ENCODE measurements around the gene MOK.

The MOK gene

DNA sequence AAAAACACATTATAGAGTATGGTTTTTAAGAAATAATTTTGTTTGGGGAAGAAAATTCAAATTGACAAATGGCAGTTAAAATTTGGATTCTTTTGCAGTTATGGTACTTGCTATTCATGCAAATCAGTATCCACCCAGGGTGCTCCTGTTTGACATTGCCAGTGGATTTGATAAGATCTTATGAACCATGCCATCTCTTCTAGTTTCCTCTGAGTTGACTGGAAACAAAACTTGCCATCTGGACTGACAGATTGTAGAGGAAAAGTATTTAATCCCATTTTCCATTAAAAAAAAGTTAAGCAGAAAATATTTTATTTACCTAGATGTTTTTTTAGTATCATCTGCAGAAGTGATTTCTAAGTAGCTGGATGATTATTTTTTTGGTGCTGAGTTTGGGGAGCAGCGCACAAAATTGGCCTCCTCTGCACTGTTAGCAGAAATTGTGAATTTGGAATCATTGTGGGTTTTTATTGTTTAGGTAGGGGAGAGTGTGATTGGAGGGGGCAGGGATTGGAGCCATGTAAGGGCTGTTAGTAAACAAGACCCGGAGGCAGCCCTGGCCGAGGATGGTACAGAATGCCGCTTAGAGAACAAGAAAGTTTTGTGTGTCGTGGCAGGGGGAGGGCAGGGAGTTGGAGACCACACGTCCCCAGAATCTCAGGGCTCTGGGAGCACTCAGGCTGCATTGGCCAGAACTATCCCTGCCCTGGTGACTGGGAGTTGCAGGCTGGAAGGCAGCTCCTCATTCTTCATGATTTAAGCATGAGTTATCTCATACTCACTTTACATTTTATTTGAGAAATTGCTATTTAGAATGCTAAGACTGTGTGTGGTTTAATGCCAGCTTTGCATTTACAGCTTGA is 108.7 kb downstream of the MOK start:
- Histone ChIP-seq H3K9me3 (ENCODE audit: control extremely low read depth in 1 of 5, control insufficient read depth in 4 of 5, insufficient read depth in 2 of 5, low read depth in 1 of 5, low read length in 4 of 5) (no peaks in the 10 kb centered on the region), H3K27me3 (replicated peaks in 2 of 5; ENCODE audit: control insufficient read depth in 4 of 5, insufficient read depth in 5 of 5, low read length in 4 of 5) (no peaks in the 10 kb centered on the region), H3K27ac (ENCODE audit: insufficient read depth in 1 of 2, low read depth in 1 of 2, low read length in 2 of 2, poor library complexity in 1 of 2, severe bottlenecking in 2 of 2) (no peak overlapping the region), H3K4me1 (ENCODE audit: control extremely low read depth in 1 of 4, control insufficient read depth in 4 of 4, insufficient read depth in 4 of 4, low read length in 3 of 4) (peaks cover 0 to 6% (median 0%) of the 10 kb centered on the region in 4 experiments), H3K36me3 (ENCODE audit: control insufficient read depth in 4 of 4, insufficient read depth in 4 of 4, low read length in 3 of 4) (peaks cover 6 to 45% (median 22%) of the 10 kb centered on the region in 4 experiments), H3K4me3 (ENCODE audit: control insufficient read depth in 1 of 7, extremely low read depth in 1 of 7, insufficient read depth in 4 of 7, low read depth in 2 of 7, low read length in 6 of 7) (no peak overlapping the region)
- DNase-seq, result no peak
- ChIA-PET CTCF (interaction anchor here (1.4 to 1.5 kb wide), 2 partner anchors 9 to 13 kb away, joined by 3 to 4 read pairs; no protein-coding TSS in a partner anchor), POLR2A (no interaction called here)
- WGBS (ENCODE audit: insufficient coverage), result 96% methylated on average over 5 of the region's 6 CpGs

DNA sequence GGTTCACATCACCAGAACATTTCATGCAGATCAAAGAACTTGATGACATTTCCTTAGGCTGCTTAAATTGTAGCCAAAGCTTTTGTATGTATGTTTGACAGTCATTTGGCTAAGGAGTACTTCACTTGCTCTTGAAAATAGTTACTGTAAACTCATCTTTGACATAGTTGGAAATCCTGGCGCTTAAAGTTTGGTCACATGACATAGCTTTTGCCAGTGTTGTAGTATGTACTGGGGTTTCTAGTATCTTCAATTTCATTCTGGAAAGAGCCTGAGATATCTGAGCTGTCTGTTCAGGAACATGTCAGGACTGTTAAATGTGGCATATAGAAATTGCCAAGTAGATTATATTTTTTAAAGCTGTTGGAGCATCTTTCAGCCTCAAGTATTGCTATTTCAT is 109.5 kb downstream of the MOK start:
- CTCF ChIA-PET, result interaction anchor here (1.4 kb wide), 1 partner anchor 12 kb away, joined by 4 read pairs; no protein-coding TSS in a partner anchor
- Histone ChIP-seq H3K27me3 (replicated peaks in 2 of 5; ENCODE audit: control insufficient read depth in 4 of 5, insufficient read depth in 5 of 5, low read length in 4 of 5) (no peaks in the 10 kb centered on the region), H3K27ac (ENCODE audit: insufficient read depth in 1 of 2, low read depth in 1 of 2, low read length in 2 of 2, poor library complexity in 1 of 2, severe bottlenecking in 2 of 2) (no peak overlapping the region), H3K4me1 (ENCODE audit: control extremely low read depth in 1 of 4, control insufficient read depth in 4 of 4, insufficient read depth in 4 of 4, low read length in 3 of 4) (peaks cover 0 to 9% (median 0%) of the 10 kb centered on the region in 4 experiments), H3K36me3 (ENCODE audit: control insufficient read depth in 4 of 4, insufficient read depth in 4 of 4, low read length in 3 of 4) (peaks cover 6 to 45% (median 20%) of the 10 kb centered on the region in 4 experiments), H3K9me3 (ENCODE audit: control extremely low read depth in 1 of 5, control insufficient read depth in 4 of 5, insufficient read depth in 2 of 5, low read depth in 1 of 5, low read length in 4 of 5) (no peaks in the 10 kb centered on the region), H3K4me3 (ENCODE audit: control insufficient read depth in 1 of 7, extremely low read depth in 1 of 7, insufficient read depth in 4 of 7, low read depth in 2 of 7, low read length in 6 of 7) (no peak overlapping the region)
- WGBS (ENCODE audit: insufficient coverage), result 100% methylated on average over 1 of the region's 1 CpG
- DNase-seq, result no peak
- POLR2A ChIA-PET, result no interaction called here

DNA sequence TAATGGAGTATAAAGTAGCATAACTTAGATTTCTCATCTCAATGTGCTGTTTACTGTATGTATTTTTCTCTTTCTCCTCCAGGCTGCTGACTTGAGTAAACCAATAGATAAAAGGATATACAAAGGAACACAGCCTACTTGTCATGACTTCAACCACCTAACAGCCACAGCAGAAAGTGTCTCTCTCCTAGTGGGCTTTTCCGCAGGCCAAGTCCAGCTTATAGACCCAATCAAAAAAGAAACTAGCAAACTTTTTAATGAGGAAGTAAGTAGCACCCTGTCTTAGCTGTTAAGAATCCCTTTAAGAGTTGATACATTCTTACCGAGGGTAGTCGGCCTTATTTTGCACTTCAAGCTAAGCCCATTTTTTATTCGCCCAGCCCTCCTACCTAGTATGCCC is 110.1 kb downstream of the MOK start:
- Histone ChIP-seq H3K36me3 (ENCODE audit: control insufficient read depth in 4 of 4, insufficient read depth in 4 of 4, low read length in 3 of 4) (peaks cover 6 to 41% (median 20%) of the 10 kb centered on the region in 4 experiments), H3K27ac (ENCODE audit: insufficient read depth in 1 of 2, low read depth in 1 of 2, low read length in 2 of 2, poor library complexity in 1 of 2, severe bottlenecking in 2 of 2) (no peak overlapping the region), H3K27me3 (replicated peaks in 2 of 5; ENCODE audit: control insufficient read depth in 4 of 5, insufficient read depth in 5 of 5, low read length in 4 of 5) (no peaks in the 10 kb centered on the region), H3K4me3 (ENCODE audit: control insufficient read depth in 1 of 7, extremely low read depth in 1 of 7, insufficient read depth in 4 of 7, low read depth in 2 of 7, low read length in 6 of 7) (no peak overlapping the region), H3K9me3 (ENCODE audit: control extremely low read depth in 1 of 5, control insufficient read depth in 4 of 5, insufficient read depth in 2 of 5, low read depth in 1 of 5, low read length in 4 of 5) (no peaks in the 10 kb centered on the region), H3K4me1 (ENCODE audit: control extremely low read depth in 1 of 4, control insufficient read depth in 4 of 4, insufficient read depth in 4 of 4, low read length in 3 of 4) (peaks cover 0 to 12% (median 0%) of the 10 kb centered on the region in 4 experiments)
- CTCF ChIA-PET, result no interaction called here
- POLR2A ChIA-PET, result no interaction called here
- WGBS (ENCODE audit: insufficient coverage), result 63% methylated on average over 3 of the region's 4 CpGs
- DNase-seq, result peak; percentile 11 to 36 (median 36)

DNA sequence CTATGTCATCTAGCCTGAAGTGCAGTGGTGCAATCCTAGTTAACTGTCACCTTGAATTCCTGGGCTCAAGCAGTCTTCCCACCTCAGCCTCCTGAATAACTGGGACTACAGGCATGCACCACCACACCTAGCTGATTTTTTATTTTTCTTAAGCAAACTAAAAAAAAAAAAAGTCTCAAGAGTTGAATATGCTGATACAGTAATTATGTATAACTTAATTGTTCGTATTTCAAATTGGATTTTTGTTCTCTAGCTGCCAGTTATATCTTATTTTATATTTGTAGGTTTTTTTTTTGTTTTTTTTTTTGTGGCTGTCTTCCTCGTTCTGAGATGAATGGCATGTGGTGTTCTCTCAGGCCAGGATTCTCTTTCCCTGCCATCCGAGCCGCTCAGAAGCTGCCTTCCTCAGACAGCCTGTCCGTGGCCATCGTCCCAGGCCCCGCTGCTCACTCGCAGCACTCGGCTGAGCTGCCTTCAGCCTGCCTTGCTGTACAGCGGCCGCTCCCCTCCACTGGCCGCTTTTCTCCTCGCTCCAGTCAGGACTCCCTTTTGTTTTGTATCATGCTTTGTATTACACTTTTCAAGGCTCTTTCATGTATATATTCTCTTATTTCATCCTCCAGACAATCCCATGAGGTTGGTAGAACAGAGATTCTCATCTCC is 112.0 kb downstream of the MOK start:
- H3K36me3 ChIP-seq (ENCODE audit: control insufficient read depth in 4 of 4, insufficient read depth in 4 of 4, low read length in 3 of 4), result peaks cover 6 to 24% (median 13%) of the 10 kb centered on the region in 4 experiments
- no peaks in the 10 kb centered on the region for H3K27me3 ChIP-seq (replicated peaks in 2 of 5; ENCODE audit: control insufficient read depth in 4 of 5, insufficient read depth in 5 of 5, low read length in 4 of 5)
- 94% methylated on average over 12 of the region's 13 CpGs for WGBS (ENCODE audit: insufficient coverage)
- DNase-seq, result no peak
- H3K9me3 ChIP-seq (ENCODE audit: control extremely low read depth in 1 of 5, control insufficient read depth in 4 of 5, insufficient read depth in 2 of 5, low read depth in 1 of 5, low read length in 4 of 5), result no peaks in the 10 kb centered on the region
- CTCF ChIA-PET, result no interaction called here
- POLR2A ChIA-PET, result interaction anchor here (0.6 to 0.9 kb wide), 2 partner anchors 9 to 781 kb away, joined by 3 to 4 read pairs; no protein-coding TSS in a partner anchor
- H3K4me1 ChIP-seq (ENCODE audit: control extremely low read depth in 1 of 4, control insufficient read depth in 4 of 4, insufficient read depth in 4 of 4, low read length in 3 of 4), result peaks cover 0 to 13% (median 0%) of the 10 kb centered on the region in 4 experiments
- no peak overlapping the region for H3K4me3 ChIP-seq (ENCODE audit: control insufficient read depth in 1 of 7, extremely low read depth in 1 of 7, insufficient read depth in 4 of 7, low read depth in 2 of 7, low read length in 6 of 7)
- H3K27ac ChIP-seq (ENCODE audit: insufficient read depth in 1 of 2, low read depth in 1 of 2, low read length in 2 of 2, poor library complexity in 1 of 2, severe bottlenecking in 2 of 2), result peak overlapping the region in 1 of 2 experiments; percentile 14

DNA sequence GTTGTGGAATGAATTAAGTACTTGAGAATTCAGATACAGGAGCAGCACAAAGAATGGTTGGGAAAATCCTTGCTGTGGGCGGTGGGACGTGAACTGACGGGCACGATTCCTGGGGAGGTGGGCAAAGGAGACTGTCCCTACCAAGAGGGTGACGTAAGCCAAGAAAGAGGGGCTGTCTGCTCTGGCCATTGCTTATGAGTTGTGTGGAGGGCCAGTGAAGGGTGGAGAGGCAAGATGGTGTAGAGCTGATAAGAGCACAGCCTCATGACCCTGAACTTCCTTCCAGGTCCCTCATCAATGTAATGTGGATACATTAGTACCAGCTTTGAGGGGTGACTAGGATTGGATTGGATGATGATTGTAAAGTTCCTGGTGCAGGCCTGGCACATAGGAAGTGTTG is 115.1 kb downstream of the MOK start:
- CTCF ChIA-PET, result no interaction called here
- Histone ChIP-seq H3K4me3 (ENCODE audit: control insufficient read depth in 1 of 7, extremely low read depth in 1 of 7, insufficient read depth in 4 of 7, low read depth in 2 of 7, low read length in 6 of 7) (no peak overlapping the region), H3K4me1 (ENCODE audit: control extremely low read depth in 1 of 4, control insufficient read depth in 4 of 4, insufficient read depth in 4 of 4, low read length in 3 of 4) (peaks cover 0 to 13% (median 0%) of the 10 kb centered on the region in 4 experiments), H3K27me3 (replicated peaks in 2 of 5; ENCODE audit: control insufficient read depth in 4 of 5, insufficient read depth in 5 of 5, low read length in 4 of 5) (no peaks in the 10 kb centered on the region), H3K36me3 (ENCODE audit: control insufficient read depth in 4 of 4, insufficient read depth in 4 of 4, low read length in 3 of 4) (peaks cover 0 to 2% (median 0%) of the 10 kb centered on the region in 4 experiments), H3K27ac (ENCODE audit: insufficient read depth in 1 of 2, low read depth in 1 of 2, low read length in 2 of 2, poor library complexity in 1 of 2, severe bottlenecking in 2 of 2) (no peak overlapping the region), H3K9me3 (ENCODE audit: control extremely low read depth in 1 of 5, control insufficient read depth in 4 of 5, insufficient read depth in 2 of 5, low read depth in 1 of 5, low read length in 4 of 5) (no peaks in the 10 kb centered on the region)
- no peak for DNase-seq
- 97% methylated on average over 5 of the region's 5 CpGs for WGBS (ENCODE audit: insufficient coverage)
- POLR2A ChIA-PET, result no interaction called here

DNA sequence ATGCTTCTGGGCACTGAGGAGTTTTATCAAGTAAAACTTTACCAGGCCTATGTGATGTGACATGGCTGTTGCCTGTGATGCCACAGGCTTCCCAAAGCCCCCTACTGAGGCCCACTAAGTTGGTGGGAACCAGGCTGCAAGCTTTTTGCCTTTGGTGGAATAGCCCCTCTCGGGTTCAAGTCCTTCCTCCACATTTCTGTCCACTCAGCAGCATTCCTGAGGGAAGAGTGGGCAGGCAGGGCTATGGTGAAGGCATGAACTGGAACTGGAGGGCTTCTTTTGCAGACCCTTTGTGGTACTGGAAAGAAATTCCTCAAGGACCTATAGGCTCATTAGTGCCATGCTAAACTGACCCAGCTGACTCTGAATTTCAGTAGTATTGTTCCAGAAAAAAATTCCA is 116.8 kb downstream of the MOK start:
- ChIA-PET POLR2A (no interaction called here), CTCF (interaction anchor here (0.6 to 1.5 kb wide), 3 partner anchors 17 to 55 kb away, joined by 3 read pairs; no protein-coding TSS in a partner anchor)
- H3K36me3 ChIP-seq (ENCODE audit: control insufficient read depth in 4 of 4, insufficient read depth in 4 of 4, low read length in 3 of 4), result peaks cover 0 to 2% (median under 1%) of the 10 kb centered on the region in 4 experiments
- no peak overlapping the region for H3K4me3 ChIP-seq (ENCODE audit: control insufficient read depth in 1 of 7, extremely low read depth in 1 of 7, insufficient read depth in 4 of 7, low read depth in 2 of 7, low read length in 6 of 7)
- H3K9me3 ChIP-seq (ENCODE audit: control extremely low read depth in 1 of 5, control insufficient read depth in 4 of 5, insufficient read depth in 2 of 5, low read depth in 1 of 5, low read length in 4 of 5), result no peaks in the 10 kb centered on the region
- no CpG with 5 or more reads among the region's 1 CpG for WGBS (ENCODE audit: insufficient coverage)
- no peak overlapping the region for H3K27ac ChIP-seq (ENCODE audit: insufficient read depth in 1 of 2, low read depth in 1 of 2, low read length in 2 of 2, poor library complexity in 1 of 2, severe bottlenecking in 2 of 2)
- no peaks in the 10 kb centered on the region for H3K27me3 ChIP-seq (replicated peaks in 2 of 5; ENCODE audit: control insufficient read depth in 4 of 5, insufficient read depth in 5 of 5, low read length in 4 of 5)
- DNase-seq, result no peak
- H3K4me1 ChIP-seq (ENCODE audit: control extremely low read depth in 1 of 4, control insufficient read depth in 4 of 4, insufficient read depth in 4 of 4, low read length in 3 of 4), result peaks cover 0 to 13% (median 0%) of the 10 kb centered on the region in 4 experiments

Measured in common myeloid progenitor, CD34-positive (primary cell).